HepG2 (cell line): Measurements from ENCODE around the gene TUBB. TPM values are rescaled to one million over a fixed set of nuclear protein-coding genes. Genes with fewer than 3 reads are reported as not detected.
A peak's percentile ranks its signal among the peaks of the same experiment; 100 is the strongest.

Experiments
- ARID5B ChIP-seq: IDR thresholded peaks from 2 replicates; pipeline ENCODE4 v1.4.0; 2020; ENCODE audit warnings: mild to moderate bottlenecking, missing genetic modification reagents
- CENPBD1 ChIP-seq: sonication (generic); formaldehyde crosslinking; IDR thresholded peaks from 2 replicates; pipeline ENCODE4 v1.8.0; 2022; ENCODE audit warnings: missing genetic modification reagents, low read depth, mild to moderate bottlenecking, borderline replicate concordance
- HNRNPH1 ChIP-seq: fragments of 200-400 bp; formaldehyde crosslinking; optimal IDR thresholded peaks from 2 replicates; pipeline ENCODE3; 2017; ENCODE audit warnings: mild to moderate bottlenecking, low read depth, low read length
- SMAD1 ChIP-seq: sonication (generic); formaldehyde crosslinking; IDR thresholded peaks from 2 replicates; pipeline ENCODE4 v1.4.0; 2020; ENCODE audit warnings: missing genetic modification reagents, low read depth, mild to moderate bottlenecking, borderline replicate concordance
- SOX6 ChIP-seq, 2 experiments: fragments of 450-650 bp in 1 of 2; sonication (generic) in 1 of 2; formaldehyde crosslinking in 1 of 2; IDR thresholded peaks; 2 replicates each; pipeline versions ENCODE4 v1.4.0 to v1.6.1; 2017 to 2020; ENCODE audit warnings: antibody characterized with exemption in 1 of 2, mild to moderate bottlenecking in 1 of 2, missing genetic modification reagents in 1 of 2
- TCF7 ChIP-seq: sonication (generic); IDR thresholded peaks from 2 replicates; pipeline ENCODE4 v1.6.1; 2016; ENCODE audit warnings: antibody characterized with exemption, low read depth
- THAP9 ChIP-seq: sonication (generic); formaldehyde crosslinking; IDR thresholded peaks from 2 replicates; pipeline ENCODE4; 2020; ENCODE audit warnings: missing genetic modification reagents, mild to moderate bottlenecking, borderline replicate concordance
- ZBTB7B ChIP-seq: sonication (generic); formaldehyde crosslinking; IDR thresholded peaks from 2 replicates; pipeline ENCODE4 v1.4.0; 2020; ENCODE audit warnings: missing genetic modification reagents
- ZNF503 ChIP-seq: sonication (generic); formaldehyde crosslinking; IDR thresholded peaks from 2 replicates; pipeline ENCODE4 v1.4.0; 2020; ENCODE audit warnings: missing genetic modification reagents
- ZNF687 ChIP-seq: sonication (generic); formaldehyde crosslinking; IDR thresholded peaks from 2 replicates; pipeline ENCODE4 v1.5.1; 2020; ENCODE audit warnings: mild to moderate bottlenecking, missing genetic modification reagents, moderate library complexity
- ZSCAN31 ChIP-seq: sonication (generic); formaldehyde crosslinking; IDR thresholded peaks from 2 replicates; pipeline ENCODE4 v1.5.0; 2020; ENCODE audit warnings: low read depth, mild to moderate bottlenecking, missing genetic modification reagents
- polyA plus RNA-seq, 8 experiments: library from polyadenylated mRNA; depleted of rRNA in 3 of 8; stranded (reverse) in 7 of 8; unstranded in 1 of 8; fragments of >200 nt; fragmentation: Illumina TruSeq in 4 of 8; extraction: Trizol in 4 of 8; gene quantifications; 2 replicates each; pipeline versions ENCODE4 v1.2.1 to v1.2.3, GENCODE V29; 2011 to 2016; ENCODE audit warnings: low read depth in 4 of 8, missing spikeins in 1 of 8, mixed read lengths in 1 of 8; ENCODE audit not compliant: insufficient read depth in 1 of 8
- total RNA-seq, 5 experiments: library from RNA; depleted of rRNA; stranded (reverse); fragments of >200 nt; fragmentation: Illumina TruSeq; extraction: Trizol; gene quantifications; 2 replicates each; pipeline ENCODE4 v1.2.3, GENCODE V29; 2016; ENCODE audit warnings: low read depth in 1 of 5

The TUBB gene
- total and polyA plus RNA-seq, 2 of the 13 experiments (the other 11 are each of a cell fraction or from before 2014, with no cell fraction given) = 911 to 1,163 TPM

GRCh38 chr6:30722280-30723112 is 2.3 kb downstream of the TUBB start (continued):
- TF ChIP-seq ZNF503 (CRISPR knock-in tag) (no peak), SOX6 (IDR thresholded peaks at IDR 0.05) (no peak), SOX6 (CRISPR knock-in tag; IDR thresholded peaks at IDR 0.05) (0 out of 2 replicates have a peak, but pooled peaks have one; percentile 32), THAP9 (CRISPR knock-in tag) (0 out of 2 replicates have a peak, but pooled peaks have one; percentile 47), ZNF687 (peak; percentile 31; the same call in 1 of the 2 replicates), ZBTB7B (CRISPR knock-in tag) (no peak), HNRNPH1 (no peak), TCF7 (0 out of 2 replicates have a peak, but pooled peaks have one; percentile 7), CENPBD1 (CRISPR knock-in tag) (no peak), ZSCAN31 (CRISPR knock-in tag) (0 out of 2 replicates have a peak, but pooled peaks have one; percentile 43), ARID5B (CRISPR knock-in tag) (peak; percentile 23; the same call in 1 of the 2 replicates), SMAD1 (CRISPR knock-in tag) (no peak)
